SK-N-SH (cell line): ENCODE measurements around the gene GCNT2. TPM values are rescaled to one million over a fixed set of nuclear protein-coding genes. Genes with fewer than 3 reads are reported as not detected.

ENCODE experiments used
- CTCF ChIA-PET: fragments of 300-600, 350-600 bp; formaldehyde crosslinking; extraction: SDS; loops from one replicate; lab custom pipeline; 2021; lab: Yijun Ruan, JAX
- POLR2A ChIA-PET: fragments of 350-600 bp; sonication (Branson Sonifier 250); formaldehyde crosslinking; extraction: SDS; loops from one replicate; lab custom pipeline; 2020; ENCODE audit warnings: antibody characterized with exemption, inconsistent platforms; lab: Yijun Ruan, JAX
- DNase-seq: peaks from one replicate; pipeline ENCODE4 v3.0.0; 2012
- H2AFZ ChIP-seq: fragments of 200-600 bp; sonication (generic); 2 replicates; pipeline ENCODE4 v1.8.1; 2016; ENCODE audit warnings: antibody characterized with exemption, mild to moderate bottlenecking, low read depth
- H3F3A ChIP-seq: fragments of 200-600 bp; sonication (generic); replicated peaks from 2 replicates; pipeline ENCODE3; 2016; ENCODE audit warnings: antibody characterized with exemption, mild to moderate bottlenecking; ENCODE audit not compliant: insufficient read depth
- H3K27ac ChIP-seq, 2 experiments: fragments of 200-500 bp in 1 of 2; fragments of 200-600 bp in 1 of 2; sonication (Bioruptor generic) in 1 of 2; sonication (generic), shearing (Covaris generic) in 1 of 2; 2 replicates each; pipeline versions ENCODE4 v1.5.1 to v1.6.1; 2014 to 2016; ENCODE audit warnings: low read depth in 2 of 2, inconsistent platforms in 1 of 2, low read length in 1 of 2, mild to moderate bottlenecking in 1 of 2, mixed read lengths in 1 of 2
- H3K27me3 ChIP-seq: fragments of 200-600 bp; sonication (generic), shearing (Covaris generic); 2 replicates; pipeline ENCODE4 v1.6.1; 2016; ENCODE audit warnings: mixed run types; ENCODE audit not compliant: insufficient read depth
- H3K36me3 ChIP-seq, 2 experiments: fragments of 200-500 bp in 1 of 2; fragments of 200-600 bp in 1 of 2; sonication (Bioruptor generic) in 1 of 2; sonication (generic) in 1 of 2; replicated peaks in 1 of 2; 2 replicates each; pipeline versions ENCODE3 to v1.5.1; 2014 to 2016; ENCODE audit warnings: low read length in 1 of 2, mild to moderate bottlenecking in 1 of 2; ENCODE audit not compliant: insufficient read depth in 2 of 2, control insufficient read depth in 1 of 2
- H3K4me1 ChIP-seq, 2 experiments: fragments of 200-500 bp in 1 of 2; fragments of 200-600 bp in 1 of 2; sonication (Bioruptor generic) in 1 of 2; sonication (generic), shearing (Covaris generic) in 1 of 2; 2 replicates each; pipeline versions ENCODE4 v1.5.1 to v1.6.1; 2014 to 2016; ENCODE audit warnings: low read depth in 1 of 2, low read length in 1 of 2, mixed run types in 1 of 2; ENCODE audit not compliant: insufficient read depth in 2 of 2, control insufficient read depth in 1 of 2
- H3K4me2 ChIP-seq: fragments of 200-600 bp; sonication (generic), shearing (Covaris generic); 2 replicates; pipeline ENCODE4 v1.6.1; 2017; ENCODE audit warnings: mixed run types
- H3K4me3 ChIP-seq, 2 experiments: fragments of 200-500 bp in 1 of 2; fragments of 200-600 bp in 1 of 2; sonication (Bioruptor generic) in 1 of 2; sonication (generic), shearing (Covaris generic) in 1 of 2; 2 replicates each; pipeline versions ENCODE4 v1.5.1 to v1.8.1; 2014 to 2016; ENCODE audit warnings: low read depth in 2 of 2, inconsistent platforms in 1 of 2, low read length in 1 of 2, mild to moderate bottlenecking in 1 of 2, mixed read lengths in 1 of 2, moderate library complexity in 1 of 2
- H3K79me2 ChIP-seq: fragments of 200-600 bp; sonication (generic); 2 replicates; pipeline ENCODE4 v1.8.1; 2017; ENCODE audit warnings: mild to moderate bottlenecking; ENCODE audit not compliant: insufficient read depth
- H3K9ac ChIP-seq: fragments of 200-600 bp; sonication (generic); 2 replicates; pipeline ENCODE4 v1.6.1; 2017; ENCODE audit warnings: mixed run types
- H3K9me2 ChIP-seq: fragments of 200-600 bp; sonication (generic); 2 replicates; pipeline ENCODE4 v1.6.1; 2017; ENCODE audit warnings: mixed run types
- H3K9me3 ChIP-seq: fragments of 200-600 bp; sonication (generic); 2 replicates; pipeline ENCODE4 v1.6.1; 2017; ENCODE audit warnings: mixed run types, mild to moderate bottlenecking, moderate library complexity
- H4K20me1 ChIP-seq: fragments of 200-600 bp; sonication (generic); 2 replicates; pipeline ENCODE4 v1.6.1; 2017; ENCODE audit warnings: mild to moderate bottlenecking, mixed run types; ENCODE audit not compliant: insufficient read depth
- CHD2 ChIP-seq: fragments of 150-350 bp; IDR thresholded peaks from 2 replicates; pipeline ENCODE4 v1.6.1; 2018; ENCODE audit warnings: low read length; ENCODE audit not compliant: partially characterized antibody
- EP300 ChIP-seq, 2 experiments: IDR thresholded peaks; 2 replicates each; pipeline versions ENCODE4 v1.4.0 to v1.6.1; 2012; ENCODE audit warnings: borderline replicate concordance in 1 of 2, low read depth in 1 of 2, low read length in 1 of 2
- FOSL2 ChIP-seq: IDR thresholded peaks from 2 replicates; pipeline ENCODE4 v1.4.0; 2012; ENCODE audit warnings: low read depth, mild to moderate bottlenecking, moderate library complexity, borderline replicate concordance
- GABPA ChIP-seq: IDR thresholded peaks from 2 replicates; pipeline ENCODE4 v1.4.0; 2012; ENCODE audit warnings: low read depth, mild to moderate bottlenecking
- IRF3 ChIP-seq: fragments of 150-350 bp; IDR thresholded peaks from 2 replicates; pipeline ENCODE4 v1.6.1; 2016; ENCODE audit warnings: mild to moderate bottlenecking, low read depth, low read length
- MEF2A ChIP-seq: IDR thresholded peaks from 2 replicates; pipeline ENCODE4 v1.4.0; 2012; ENCODE audit warnings: low read depth, borderline replicate concordance
- RFX5 ChIP-seq: IDR thresholded peaks from 2 replicates; pipeline ENCODE4 v1.6.1; 2012; ENCODE audit warnings: mild to moderate bottlenecking, improper control_type of control experiment, low read length
- RXRA ChIP-seq: IDR thresholded peaks from 2 replicates; pipeline ENCODE4 v1.4.0; 2012; ENCODE audit warnings: low read depth, mild to moderate bottlenecking, borderline replicate concordance
- SIN3A ChIP-seq: IDR thresholded peaks from 2 replicates; pipeline ENCODE4 v1.6.1; 2012; ENCODE audit warnings: low read depth, mild to moderate bottlenecking, low read length, moderate library complexity, borderline replicate concordance
- SMC3 ChIP-seq: IDR thresholded peaks from 2 replicates; pipeline ENCODE4 v1.6.1; 2012; ENCODE audit warnings: low read depth, low read length, improper control_type of control experiment
- TCF12 ChIP-seq: IDR thresholded peaks from 2 replicates; pipeline ENCODE4 v1.4.0; 2012
- TEAD4 ChIP-seq: IDR thresholded peaks from 2 replicates; pipeline ENCODE4 v1.4.0; 2012; ENCODE audit warnings: mild to moderate bottlenecking, borderline replicate concordance; ENCODE audit not compliant: insufficient read depth
- USF2 ChIP-seq: fragments of 150-350 bp; IDR thresholded peaks from 2 replicates; pipeline ENCODE4 v1.6.1; 2017; ENCODE audit warnings: antibody characterized with exemption, low read length, low read depth, borderline replicate concordance
- ZBTB33 ChIP-seq: IDR thresholded peaks from 2 replicates; pipeline ENCODE4 v1.4.0; 2012; ENCODE audit warnings: low read depth, borderline replicate concordance
- WGBS: methylation state at CpG from one replicate; pipeline ENCODE4 v1.1.6; 2017; ENCODE audit warnings: low lambda C conversion rate; 5-methylcytosine and 5-hydroxymethylcytosine counted together
- polyA plus RNA-seq, 3 experiments: library from polyadenylated mRNA; depleted of rRNA; stranded (reverse); fragments of >200 nt; gene quantifications; 2 replicates each; pipeline ENCODE4 v1.2.3, GENCODE V29; 2012

Gene GCNT2
- polyA plus RNA-seq, 1 of the 3 experiments (the other 2 are of a cell fraction): 0.13 TPM

- Histone ChIP-seq H3K4me1 (no peaks in the 10 kb centered on the region), H3K9me2 (no peaks in the 10 kb centered on the region), H3K27me3 (no peaks in the 10 kb centered on the region), H3K9me3 (no peaks in the 10 kb centered on the region), H3K9ac (no peak overlapping the region), H3K4me3 (no peak overlapping the region), H3K79me2 (no peaks in the 10 kb centered on the region), H2AFZ (no peak overlapping the region), H3F3A (no peaks in the 10 kb centered on the region), H3K4me2 (no peak overlapping the region), H4K20me1 (no peaks in the 10 kb centered on the region), H3K27ac (no peak overlapping the region), H3K36me3 (no peaks in the 10 kb centered on the region)
- no peak for DNase-seq
- POLR2A ChIA-PET: no interaction called here
- WGBS: 96% methylated on average over 1 of the region's 1 CpG
- TF ChIP-seq MEF2A: no peak
- TF ChIP-seq RXRA: no peak
- no peak for TF ChIP-seq CHD2
- no peak for TF ChIP-seq SMC3
- no peak for TF ChIP-seq TCF12
- TF ChIP-seq SIN3A: no peak
- TF ChIP-seq TEAD4: no peak
- TF ChIP-seq FOSL2: no peak
- TF ChIP-seq GABPA: no peak
- no peak for TF ChIP-seq IRF3
- TF ChIP-seq RFX5: no peak
- TF ChIP-seq USF2: no peak
- TF ChIP-seq ZBTB33: no peak
- no peak for TF ChIP-seq EP300 (IDR thresholded peaks at IDR 0.05; ENCODE audit: borderline replicate concordance in 1 of 2, low read depth in 1 of 2, low read length in 1 of 2)
- CTCF ChIA-PET: no interaction called here
These were observed 123.1 kb downstream of the GCNT2 start for GRCh38 chr6:10644225-10644624.

- no peak for TF ChIP-seq SIN3A
- ChIA-PET CTCF (no interaction called here), POLR2A (no interaction called here)
- no peaks in the 10 kb centered on the region for H3K9me3 ChIP-seq
- H3K36me3 ChIP-seq: no peaks in the 10 kb centered on the region
- H3K79me2 ChIP-seq: no peaks in the 10 kb centered on the region
- H3K9ac ChIP-seq: no peak overlapping the region
- WGBS: 75% methylated on average over 11 of the region's 12 CpGs
- no peaks in the 10 kb centered on the region for H3F3A ChIP-seq
- no peak for DNase-seq
- H4K20me1 ChIP-seq: no peaks in the 10 kb centered on the region
- H3K9me2 ChIP-seq: no peaks in the 10 kb centered on the region
- H3K4me1 ChIP-seq: peaks cover 0 to 4% of the 10 kb centered on the region in 2 experiments; a peak in 1 of 4 replicates
- H2AFZ ChIP-seq: no peak overlapping the region
- H3K27me3 ChIP-seq: no peaks in the 10 kb centered on the region
- H3K4me2 ChIP-seq: no peak overlapping the region
- no peak overlapping the region for H3K27ac ChIP-seq
- H3K4me3 ChIP-seq: no peak overlapping the region
These were observed 134.4 kb downstream of the GCNT2 start for GRCh38 chr6:10655508-10656055.
